ENCODE measurements around the gene C1QTNF12.

Gene C1QTNF12

DNA sequence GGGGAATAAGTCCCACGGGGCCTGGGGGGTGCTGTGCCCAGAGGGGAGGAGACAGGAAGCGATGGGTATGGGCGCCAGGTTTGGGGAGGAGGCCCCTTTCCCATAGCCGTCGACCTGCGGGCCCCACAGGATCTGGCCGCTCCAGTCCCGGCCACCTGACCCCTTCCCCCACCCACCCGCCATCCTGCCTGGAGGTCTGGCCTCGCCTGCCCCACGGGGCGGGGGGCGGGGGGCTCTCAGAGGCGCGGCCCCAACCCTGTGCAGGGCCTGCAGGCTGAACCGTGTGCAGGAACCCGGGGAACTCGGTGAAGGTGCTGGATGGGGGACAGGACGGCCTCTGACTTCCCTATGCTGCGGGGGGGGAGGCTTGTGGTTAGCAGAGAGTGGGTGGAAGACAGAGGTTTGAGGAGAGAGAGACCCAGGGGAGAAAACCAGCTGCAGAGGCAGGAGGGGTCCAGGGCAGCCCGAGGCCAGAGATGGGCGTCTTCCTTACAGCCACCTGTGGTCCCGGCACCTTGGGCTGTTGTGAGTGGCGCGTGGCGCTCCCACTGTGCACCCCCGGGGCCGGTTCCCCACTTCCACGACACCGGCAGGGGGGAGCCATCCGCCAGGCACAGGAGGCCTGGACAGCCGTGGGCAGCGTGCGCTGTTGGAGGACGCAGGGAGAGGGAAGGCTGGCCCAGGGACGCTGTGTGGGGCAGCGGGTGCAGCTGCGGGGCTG lies 37.6 kb downstream of the C1QTNF12 start:
- Histone ChIP-seq H4K20me1 (peaks cover 36% of the 10 kb centered on the region), H3K4me1 (peaks cover 90% of the 10 kb centered on the region), H3K9ac (peak overlapping the region; percentile 53; the same call in 1 of the 2 replicates), H3K27ac (peak overlapping the region; percentile 79), H3K9me3 (no peaks in the 10 kb centered on the region), H3K4me3 (peak overlapping the region; percentile 49), H3K27me3 (peaks cover 30% of the 10 kb centered on the region), H3K36me3 (no peaks in the 10 kb centered on the region), H3K4me2 (peak overlapping the region; percentile 99)
- no peak for TF ChIP-seq Cebpa-rat (IDR thresholded peaks at IDR 0.05)

DNA sequence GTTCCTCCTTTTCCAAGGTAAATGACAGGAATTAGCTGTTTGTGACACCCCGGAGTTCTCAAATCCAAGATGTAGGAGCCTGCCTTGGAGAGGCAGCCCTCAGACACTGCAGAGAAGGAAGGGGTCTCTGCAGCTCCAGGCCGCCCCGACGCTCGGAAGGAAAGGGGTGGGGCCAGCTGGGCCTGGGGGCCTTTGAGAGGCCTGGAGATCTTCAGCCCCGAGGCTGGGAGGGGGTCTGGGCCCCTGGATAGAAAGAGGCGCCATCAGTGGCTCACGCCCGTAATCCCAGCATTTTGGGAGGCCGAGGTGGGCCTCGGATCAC lies 39.0 kb downstream of the C1QTNF12 start:
- Histone ChIP-seq H3K9me3 (no peaks in the 10 kb centered on the region), H3K36me3 (no peaks in the 10 kb centered on the region), H3K27ac (peak overlapping the region; percentile 10; the same call in 1 of the 2 replicates), H3K9ac (no peak overlapping the region), H3K4me2 (peak overlapping the region; percentile 99), H3K4me1 (peaks cover 77% of the 10 kb centered on the region), H3K4me3 (peak overlapping the region; percentile 62; the same call in 1 of the 2 replicates), H3K27me3 (peaks cover 24% of the 10 kb centered on the region), H4K20me1 (peaks cover 24% of the 10 kb centered on the region)
- TF ChIP-seq Cebpa-rat (IDR thresholded peaks at IDR 0.05), result no peak

GRCh38 chr1:1206966-1207531 lies 39.5 kb downstream of the C1QTNF12 start:
- no peak for TF ChIP-seq Cebpa-rat (IDR thresholded peaks at IDR 0.05)
- H3K4me3 ChIP-seq, result peak overlapping the region; percentile 62
- peaks cover 24% of the 10 kb centered on the region for H3K27me3 ChIP-seq
- H4K20me1 ChIP-seq, result peaks cover 24% of the 10 kb centered on the region
- peaks cover 73% of the 10 kb centered on the region for H3K4me1 ChIP-seq
- H3K27ac ChIP-seq, result peak overlapping the region; percentile 9; the same call in 1 of the 2 replicates
- no peak overlapping the region; the same call in 1 of the 2 replicates for H3K9ac ChIP-seq
- no peaks in the 10 kb centered on the region for H3K36me3 ChIP-seq
- H3K4me2 ChIP-seq, result peak overlapping the region; percentile 99
- no peaks in the 10 kb centered on the region for H3K9me3 ChIP-seq

DNA sequence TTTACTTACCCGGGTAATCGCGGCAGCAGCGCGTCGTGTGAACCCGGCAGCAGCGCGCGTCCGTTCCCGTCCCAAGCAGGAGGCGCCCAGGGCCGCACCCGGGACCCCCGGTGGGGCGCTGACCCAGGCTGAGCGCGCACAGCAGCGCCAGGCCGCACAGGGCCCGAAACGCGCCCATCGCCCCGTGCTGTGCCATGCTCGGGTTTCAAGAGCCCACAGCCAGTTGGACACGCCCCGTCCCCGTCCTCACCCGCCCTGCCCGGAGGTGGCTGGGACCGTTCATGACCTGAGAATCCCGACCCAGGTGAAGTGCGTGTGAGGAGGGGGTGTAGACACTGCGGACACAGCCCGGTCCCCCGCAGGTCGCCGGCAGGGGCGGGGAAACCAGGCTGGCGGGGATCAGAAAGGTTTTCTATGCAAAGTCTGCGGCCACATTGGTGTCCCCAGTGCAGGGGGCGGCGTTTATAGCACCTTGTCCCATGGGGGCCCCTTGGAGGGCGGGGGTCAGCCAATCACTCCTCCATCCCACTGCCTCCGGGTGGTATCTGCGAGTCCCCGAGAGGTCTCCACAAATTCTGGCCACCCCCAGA lies 40.1 kb downstream of the C1QTNF12 start, which contains the start of gene TNFRSF18:
Gene TNFRSF18 (minus strand): TSS at position 217 of the 590 bp plus-strand sequence. CDS start 21 bp downstream, at position 196.
- Histone ChIP-seq H3K27ac (peak within 1 kb of the TSS; percentile 44), H3K9me3 (no peaks in the 10 kb centered on the region), H3K9ac (peak within 1 kb of the TSS; percentile 63), H3K4me2 (peak within 1 kb of the TSS; percentile 99), H3K36me3 (no peaks in the 10 kb centered on the region), H4K20me1 (peaks cover 24% of the 10 kb centered on the region), H3K27me3 (peaks cover 25% of the 10 kb centered on the region), H3K4me1 (peaks cover 67% of the 10 kb centered on the region), H3K4me3 (peak within 1 kb of the TSS; percentile 62)
- no peak for TF ChIP-seq Cebpa-rat (IDR thresholded peaks at IDR 0.05)

- Histone ChIP-seq H3K9ac (peak overlapping the region; percentile 63), H3K4me1 (peaks cover 62% of the 10 kb centered on the region), H4K20me1 (peaks cover 24% of the 10 kb centered on the region)
These were observed 40.6 kb downstream of the C1QTNF12 start for GRCh38 chr1:1205769-1206375.

DNA sequence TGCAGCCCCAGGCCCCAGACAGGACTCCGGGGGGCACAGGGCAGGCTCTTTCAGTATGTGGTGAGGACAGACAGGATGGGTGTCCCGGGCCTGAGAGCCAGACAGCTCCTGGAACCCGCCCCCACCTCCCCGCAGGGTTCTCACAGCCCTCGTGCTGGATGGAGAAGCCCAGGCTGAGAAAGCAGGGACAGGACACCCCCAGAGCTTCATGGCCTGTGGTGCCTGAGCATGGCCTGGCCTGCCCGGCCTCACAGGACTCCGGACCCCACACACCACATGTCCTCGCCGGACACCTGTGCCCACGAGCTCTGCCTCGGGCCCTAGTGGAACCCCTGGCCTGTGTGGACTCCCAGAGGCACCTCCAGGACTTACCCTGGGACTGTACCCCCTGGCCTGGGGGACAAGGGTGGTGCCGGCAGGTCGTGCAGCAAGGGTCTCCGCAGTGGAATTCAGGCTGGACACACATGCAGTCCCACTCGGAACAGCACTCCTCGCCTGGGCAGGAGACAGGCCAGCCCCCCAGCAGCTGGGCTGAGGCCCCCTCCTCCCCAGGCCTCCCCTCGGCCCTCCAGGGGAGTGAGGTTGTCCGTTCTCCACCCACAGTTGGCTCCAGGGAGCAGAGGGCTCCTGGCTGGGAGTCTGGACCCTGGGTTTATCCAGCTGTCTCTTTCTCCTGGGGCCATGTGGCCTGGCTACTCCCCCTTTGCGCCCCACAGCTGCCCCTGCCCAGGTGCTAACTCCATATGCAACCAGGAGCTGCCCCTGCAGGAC lies 41.3 kb downstream of the C1QTNF12 start:
- Histone ChIP-seq H3K27ac (peak overlapping the region; percentile 44; the same call in 1 of the 2 replicates), H4K20me1 (peaks cover 24% of the 10 kb centered on the region), H3K9ac (peak overlapping the region; percentile 63; the same call in 1 of the 2 replicates), H3K4me2 (peak overlapping the region; percentile 99), H3K27me3 (peaks cover 35% of the 10 kb centered on the region), H3K4me1 (peaks cover 62% of the 10 kb centered on the region), H3K9me3 (no peaks in the 10 kb centered on the region), H3K36me3 (no peaks in the 10 kb centered on the region), H3K4me3 (peak overlapping the region; percentile 62)
- no peak for TF ChIP-seq Cebpa-rat (IDR thresholded peaks at IDR 0.05)

More at GRCh38 chr1:1205769-1206375, 40.6 kb downstream of the C1QTNF12 start:
- H3K27me3 ChIP-seq, result peaks cover 29% of the 10 kb centered on the region
- no peaks in the 10 kb centered on the region for H3K9me3 ChIP-seq
- H3K4me2 ChIP-seq, result peak overlapping the region; percentile 99
- peak overlapping the region; percentile 44 for H3K27ac ChIP-seq
- no peak for TF ChIP-seq Cebpa-rat (IDR thresholded peaks at IDR 0.05)
- H3K36me3 ChIP-seq, result no peaks in the 10 kb centered on the region
- peak overlapping the region; percentile 62 for H3K4me3 ChIP-seq

DNA sequence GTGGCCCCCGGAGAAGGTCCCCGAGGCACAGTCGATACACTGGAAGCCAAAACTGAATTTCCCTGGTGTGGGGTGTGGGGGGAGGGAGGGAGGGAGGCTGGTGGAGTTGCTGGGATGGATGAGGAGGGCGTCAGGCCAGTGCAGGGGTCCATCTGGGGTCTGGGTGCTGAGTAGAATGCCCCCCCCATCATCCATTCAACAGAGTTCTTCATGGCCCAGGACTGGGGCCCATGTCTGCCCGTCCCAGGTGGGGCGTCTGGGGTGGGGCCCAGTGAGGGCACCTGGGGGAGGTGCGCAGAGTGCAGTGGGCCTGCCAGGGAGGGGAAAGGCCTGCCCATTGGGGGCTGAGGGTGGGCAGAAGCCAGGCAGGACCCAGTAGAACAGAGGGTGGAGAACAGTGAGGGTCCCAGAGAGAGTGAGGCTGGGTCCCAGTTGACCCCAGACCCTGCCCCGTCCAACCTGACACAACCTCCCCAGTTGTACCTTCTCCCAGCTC lies 42.0 kb downstream of the C1QTNF12 start:
- Histone ChIP-seq H3K4me3 (no peak overlapping the region), H3K9ac (no peak overlapping the region), H3K4me1 (peaks cover 62% of the 10 kb centered on the region), H3K27ac (no peak overlapping the region), H3K9me3 (no peaks in the 10 kb centered on the region), H3K4me2 (peak overlapping the region; percentile 99), H4K20me1 (peaks cover 24% of the 10 kb centered on the region), H3K27me3 (peaks cover 37% of the 10 kb centered on the region), H3K36me3 (no peaks in the 10 kb centered on the region)
- no peak for TF ChIP-seq Cebpa-rat (IDR thresholded peaks at IDR 0.05)

- Histone ChIP-seq H3K27ac (no peak overlapping the region), H3K4me1 (peaks cover 57% of the 10 kb centered on the region), H3K27me3 (peaks cover 37% of the 10 kb centered on the region), H3K36me3 (no peaks in the 10 kb centered on the region), H3K9me3 (no peaks in the 10 kb centered on the region), H3K4me3 (no peak overlapping the region), H3K4me2 (no peak overlapping the region), H3K9ac (no peak overlapping the region), H4K20me1 (peaks cover 19% of the 10 kb centered on the region)
- TF ChIP-seq Cebpa-rat (IDR thresholded peaks at IDR 0.05), result no peak
These were observed 42.7 kb downstream of the C1QTNF12 start for GRCh38 chr1:1203561-1204424.
